Esophagus mucosa (tissue), 1 donor: ENCODE measurements around the gene DNTT. TPM values are rescaled to one million over a fixed set of nuclear protein-coding genes. Genes with fewer than 3 reads are reported as not detected.

Source experiments
- ATAC-seq: fragments of 200-7000 bp; cut with Tn5 transposase; one replicate; pipeline ENCODE4 v1.9.1; 2020
- total RNA-seq: library from RNA; stranded (reverse); gene quantifications from one replicate; pipeline ENCODE4 v1.2.4, GENCODE V29; 2023
- donor health status: DM: yes; HTN: yes; CAD: no.

DNTT gene
- total RNA-seq, 1 donor from 2014 or later = not detected

GRCh38 chr10:96384506-96384905, 80.3 kb downstream of the DNTT start:
- peak; percentile 34 for ATAC-seq

GRCh38 chr10:96387161-96387560, 82.9 kb downstream of the DNTT start:
- ATAC-seq = no peak

- no peak for ATAC-seq
These were observed 83.4 kb downstream of the DNTT start for GRCh38 chr10:96387601-96388000.

Other genes starting within 250 kb of the DNTT start
- gene ZNF518A, start 174.1 kb upstream of the DNTT start, total RNA-seq = 11.6 TPM
- 51.3 TPM for gene BLNK, start 32.9 kb upstream of the DNTT start, total RNA-seq
- not detected for gene OPALIN, start 54.6 kb downstream of the DNTT start, total RNA-seq
- 0.12 TPM for gene TLL2, start 209.5 kb downstream of the DNTT start, total RNA-seq